Mucosa of stomach (tissue), 1 donor: ENCODE results near the gene SNU13.
"Not testable (repeated sequence)": the region's sequence is repeated elsewhere in the genome, so short reads cannot be mapped to it uniquely, and the experiment has no call there.

Source experiments
- H3K27me3 ChIP-seq: one replicate; pipeline ENCODE4 v1.7.0; 2013; ENCODE audit warnings: mild to moderate bottlenecking, low read length; ENCODE audit not compliant: control insufficient read depth, insufficient read depth
- H3K36me3 ChIP-seq: one replicate; pipeline ENCODE4 v1.7.0; 2013; ENCODE audit warnings: low read length; ENCODE audit not compliant: control insufficient read depth, insufficient read depth
- H3K4me1 ChIP-seq: one replicate; pipeline ENCODE4 v1.7.0; 2013; ENCODE audit warnings: mild to moderate bottlenecking, low read length; ENCODE audit not compliant: control insufficient read depth, insufficient read depth
- H3K4me3 ChIP-seq: one replicate; pipeline ENCODE4 v1.7.0; 2013; ENCODE audit warnings: low read length
- H3K9ac ChIP-seq: one replicate; pipeline ENCODE4 v1.7.0; 2013; ENCODE audit warnings: mild to moderate bottlenecking, low read length, moderate library complexity
- H3K9me3 ChIP-seq: one replicate; pipeline ENCODE4 v1.7.0; 2013; ENCODE audit warnings: mild to moderate bottlenecking, low read length, moderate library complexity; ENCODE audit not compliant: control insufficient read depth
- donor health status: Pancreatic carcinoma.

SNU13 gene

GRCh38 chr22:41634610-41635009 is 54.1 kb downstream of the SNU13 start:
- H3K4me3 ChIP-seq, H3K9me3 ChIP-seq, H3K9ac ChIP-seq, H3K4me1 ChIP-seq, H3K27me3 ChIP-seq: not testable (repeated sequence)
- H3K36me3 ChIP-seq: peaks cover 18% of the 10 kb centered on the region

GRCh38 chr22:41631615-41632014 is 57.1 kb downstream of the SNU13 start:
- H3K9me3 ChIP-seq, H3K4me1 ChIP-seq, H3K4me3 ChIP-seq, H3K9ac ChIP-seq, H3K27me3 ChIP-seq: not testable (repeated sequence)
- H3K36me3 ChIP-seq: peaks cover 15% of the 10 kb centered on the region

DNA sequence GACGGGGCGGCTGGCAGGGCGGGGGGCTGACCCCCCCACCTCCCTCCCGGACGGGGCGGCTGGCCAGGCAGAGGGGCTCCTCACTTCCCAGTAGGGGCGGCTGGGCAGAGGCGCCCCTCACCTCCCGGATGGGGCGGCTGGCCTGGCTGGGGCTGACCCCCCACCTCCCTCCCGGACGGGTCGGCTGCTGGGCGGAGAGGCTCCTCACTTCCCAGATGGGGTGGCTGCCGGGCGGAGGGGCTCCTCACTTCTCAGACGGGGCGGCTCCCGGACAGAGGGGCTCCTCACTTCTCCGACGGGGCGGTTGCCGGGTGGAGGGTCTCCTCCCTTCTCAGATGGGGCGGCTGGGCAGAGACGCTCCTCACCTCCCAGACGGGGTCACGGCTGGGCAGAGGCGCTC is 57.6 kb downstream of the SNU13 start:
- peaks cover 11% of the 10 kb centered on the region for H3K36me3 ChIP-seq
- H3K4me3 ChIP-seq, H3K9me3 ChIP-seq, H3K27me3 ChIP-seq, H3K9ac ChIP-seq, H3K4me1 ChIP-seq: not testable (repeated sequence)

DNA sequence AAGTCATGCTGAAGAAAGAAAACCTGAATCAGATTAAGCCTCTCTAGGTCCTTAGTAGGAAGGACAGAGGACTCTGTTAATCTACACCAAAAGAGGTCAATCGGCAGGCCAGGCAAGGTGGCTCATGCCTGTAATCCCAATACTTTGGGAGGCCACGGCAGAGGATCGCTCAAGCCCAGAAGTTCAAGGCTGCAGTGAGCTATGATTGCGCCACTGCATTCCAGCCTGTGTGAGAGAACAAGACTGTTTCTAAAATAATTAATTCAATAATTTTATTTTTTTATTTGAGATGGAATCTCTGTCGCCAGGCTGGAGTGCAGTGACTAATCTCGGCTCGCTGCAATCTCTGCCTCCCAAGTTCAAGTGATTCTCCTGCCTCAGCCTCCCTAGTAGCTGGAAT is 63.1 kb downstream of the SNU13 start:
- Histone ChIP-seq H3K4me3 (no peak overlapping the region), H3K9me3 (no peaks in the 10 kb centered on the region), H3K36me3 (peaks cover 5% of the 10 kb centered on the region), H3K9ac (no peak overlapping the region), H3K27me3 (no peaks in the 10 kb centered on the region), H3K4me1 (peaks cover 7% of the 10 kb centered on the region)
